IPS DF 6.9 (cell line): ENCODE data around the gene GPC5.

Experiments
- DNase-seq: peaks from one replicate; pipeline ENCODE4 v3.0.0-alpha.2; 2013; ENCODE audit warnings: low read depth, low spot score
- H3K27ac ChIP-seq: one replicate; pipeline ENCODE4 v1.5.1; 2013; ENCODE audit warnings: low read length, control low read depth
- H3K27me3 ChIP-seq: 2 replicates; pipeline ENCODE4 v1.6.1; 2013; ENCODE audit warnings: mild to moderate bottlenecking, low read length; ENCODE audit not compliant: control insufficient read depth, insufficient read depth
- H3K36me3 ChIP-seq: 2 replicates; pipeline ENCODE4 v1.6.1; 2013; ENCODE audit warnings: low read length; ENCODE audit not compliant: control insufficient read depth, insufficient read depth
- H3K4me1 ChIP-seq: 2 replicates; pipeline ENCODE4 v1.6.1; 2013; ENCODE audit warnings: low read length; ENCODE audit not compliant: control insufficient read depth, insufficient read depth
- H3K4me3 ChIP-seq: 2 replicates; pipeline ENCODE4 v1.5.1; 2013; ENCODE audit warnings: mild to moderate bottlenecking, low read length
- H3K9me3 ChIP-seq: 2 replicates; pipeline ENCODE4 v1.6.1; 2013; ENCODE audit warnings: low read length, inconsistent platforms; ENCODE audit not compliant: control insufficient read depth, insufficient read depth
- WGBS: extraction: QIAGEN DNeasy Blood & Tissue Kit; methylation state at CpG from one replicate; pipeline ENCODE4 v1.1.7; 2013; ENCODE audit warnings: mixed read lengths, missing lambda C conversion rate; ENCODE audit not compliant: insufficient read length, insufficient coverage; 5-methylcytosine and 5-hydroxymethylcytosine counted together

Gene GPC5

GRCh38 chr13:91369441-91369831 lies 29.0 kb upstream of the GPC5 start:
- Histone ChIP-seq H3K36me3 (no peaks in the 10 kb centered on the region), H3K4me1 (no peaks in the 10 kb centered on the region), H3K9me3 (no peaks in the 10 kb centered on the region), H3K27ac (no peak overlapping the region), H3K4me3 (no peak overlapping the region), H3K27me3 (no peaks in the 10 kb centered on the region)
- no CpG with 5 or more reads among the region's 3 CpGs for WGBS
- DNase-seq: no peak

- no peak overlapping the region for H3K27ac ChIP-seq
- no peaks in the 10 kb centered on the region for H3K36me3 ChIP-seq
- no CpG with 5 or more reads among the region's 2 CpGs for WGBS
- H3K9me3 ChIP-seq: no peaks in the 10 kb centered on the region
- H3K4me1 ChIP-seq: no peaks in the 10 kb centered on the region
- H3K4me3 ChIP-seq: no peak overlapping the region
- no peaks in the 10 kb centered on the region for H3K27me3 ChIP-seq
- DNase-seq: no peak
Measured at GRCh38 chr13:91370501-91370900, 27.9 kb upstream of the GPC5 start.

DNA sequence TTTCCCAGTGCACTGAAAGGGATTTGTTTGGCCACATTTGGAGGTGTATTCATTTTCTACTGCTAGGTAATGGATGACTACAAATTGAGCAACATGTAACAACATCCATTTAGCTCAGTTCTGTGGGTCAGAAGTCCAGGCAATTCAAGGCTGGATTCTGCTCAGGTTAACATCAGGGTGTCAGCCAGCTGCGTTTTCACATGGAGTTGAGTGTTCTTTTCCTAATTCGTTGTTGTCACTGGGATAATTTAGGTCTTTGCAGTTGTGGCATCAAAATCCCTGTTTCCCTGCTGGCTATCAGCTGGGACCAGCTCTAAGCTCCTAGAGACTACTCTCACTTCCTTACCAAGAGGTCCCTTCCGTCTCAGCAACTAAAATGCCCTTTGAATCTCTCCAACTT lies 25.5 kb upstream of the GPC5 start:
- DNase-seq: no peak
- Histone ChIP-seq H3K9me3 (no peaks in the 10 kb centered on the region), H3K27ac (no peak overlapping the region), H3K4me1 (no peaks in the 10 kb centered on the region), H3K27me3 (no peaks in the 10 kb centered on the region), H3K4me3 (no peak overlapping the region), H3K36me3 (no peaks in the 10 kb centered on the region)
- no CpG with 5 or more reads among the region's 3 CpGs for WGBS

GRCh38 chr13:91375116-91375729 lies 23.2 kb upstream of the GPC5 start:
- WGBS: no CpG with 5 or more reads among the region's 4 CpGs

DNA sequence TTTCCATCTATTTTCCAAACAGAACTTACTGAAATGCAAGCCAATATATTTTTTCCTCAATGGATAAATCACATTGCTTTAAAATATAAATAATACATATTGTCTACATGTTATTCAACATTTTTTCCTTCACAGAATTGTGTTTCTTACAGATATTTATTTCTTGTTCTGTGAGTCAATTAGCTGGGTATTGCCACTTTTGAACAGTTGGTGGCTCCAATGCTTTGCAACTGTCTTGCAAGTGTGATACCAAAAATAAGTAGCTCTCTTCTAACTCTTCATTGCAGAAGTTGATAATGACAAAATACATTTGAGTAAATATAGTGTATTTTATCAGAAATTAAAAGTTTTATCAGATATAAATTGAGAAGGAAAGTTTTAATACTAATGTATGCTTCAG lies 17.1 kb upstream of the GPC5 start:
- DNase-seq: no peak
- Histone ChIP-seq H3K36me3 (no peaks in the 10 kb centered on the region), H3K9me3 (no peaks in the 10 kb centered on the region), H3K27ac (no peak overlapping the region), H3K4me3 (no peak overlapping the region), H3K4me1 (no peaks in the 10 kb centered on the region), H3K27me3 (no peaks in the 10 kb centered on the region)

More at GRCh38 chr13:91375116-91375729, 23.2 kb upstream of the GPC5 start:
- DNase-seq: no peak
- no peak overlapping the region for H3K4me3 ChIP-seq
- H3K27me3 ChIP-seq: no peaks in the 10 kb centered on the region
- no peaks in the 10 kb centered on the region for H3K36me3 ChIP-seq
- no peak overlapping the region for H3K27ac ChIP-seq
- H3K4me1 ChIP-seq: no peaks in the 10 kb centered on the region
- H3K9me3 ChIP-seq: no peaks in the 10 kb centered on the region

- no peak for DNase-seq
- Histone ChIP-seq H3K4me1 (no peaks in the 10 kb centered on the region), H3K4me3 (no peak overlapping the region), H3K27me3 (no peaks in the 10 kb centered on the region), H3K9me3 (no peaks in the 10 kb centered on the region), H3K27ac (no peak overlapping the region), H3K36me3 (no peaks in the 10 kb centered on the region)
- 100% methylated on average over 3 of the region's 4 CpGs for WGBS
Measured at GRCh38 chr13:91383836-91384235, 14.6 kb upstream of the GPC5 start.

- Histone ChIP-seq H3K27ac (no peak overlapping the region), H3K9me3 (no peaks in the 10 kb centered on the region), H3K36me3 (no peaks in the 10 kb centered on the region), H3K27me3 (no peaks in the 10 kb centered on the region), H3K4me3 (no peak overlapping the region), H3K4me1 (no peaks in the 10 kb centered on the region)
- no peak for DNase-seq
- no CpG with 5 or more reads among the region's 2 CpGs for WGBS
Measured at GRCh38 chr13:91384896-91385295, 13.5 kb upstream of the GPC5 start.

DNA sequence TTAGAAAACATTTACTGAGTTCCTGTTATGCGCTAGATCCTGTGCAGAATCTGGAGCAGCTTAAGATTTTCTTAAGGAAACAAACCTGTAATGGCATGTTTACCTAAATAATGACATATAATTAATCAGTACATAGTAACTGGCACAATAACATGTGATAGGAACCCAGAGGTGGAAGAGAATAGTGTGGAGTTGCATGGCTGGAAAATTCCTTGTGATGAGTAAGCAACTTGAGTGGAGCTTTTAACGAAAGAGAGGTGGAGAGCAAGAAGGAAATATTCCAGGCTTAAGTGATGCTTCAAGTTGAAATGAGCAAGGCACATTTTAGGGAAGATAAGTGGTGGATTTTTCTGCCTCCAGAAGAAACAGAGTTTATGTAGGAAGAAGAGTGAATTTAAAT lies 9.2 kb upstream of the GPC5 start:
- Histone ChIP-seq H3K9me3 (no peaks in the 10 kb centered on the region), H3K36me3 (no peaks in the 10 kb centered on the region), H3K4me3 (no peak overlapping the region), H3K4me1 (no peaks in the 10 kb centered on the region), H3K27me3 (no peaks in the 10 kb centered on the region), H3K27ac (no peak overlapping the region)
- WGBS: no CpG with 5 or more reads among the region's 2 CpGs
- no peak for DNase-seq

DNA sequence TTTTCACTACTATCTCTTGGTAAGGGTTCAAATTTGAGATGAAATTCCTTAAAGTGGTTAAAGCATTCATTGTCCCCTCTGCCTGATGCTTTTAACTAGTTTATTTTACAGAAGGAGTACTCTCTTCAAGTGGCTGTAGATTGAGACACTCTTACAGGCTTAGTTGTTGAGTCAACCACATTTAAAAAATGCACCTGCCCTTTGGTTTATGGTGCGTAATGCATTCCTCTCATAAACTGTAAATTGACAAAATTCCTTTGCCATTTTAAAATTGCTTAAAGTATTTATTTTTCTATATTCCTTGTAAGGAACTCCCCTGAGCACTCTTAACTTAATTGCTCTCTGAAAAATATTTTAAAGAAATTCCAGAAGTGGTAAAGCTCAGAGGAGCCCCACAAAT lies 826 bp upstream of the GPC5 start:
- Histone ChIP-seq H3K4me1 (no peaks in the 10 kb centered on the region), H3K4me3 (no peak overlapping the region), H3K27ac (no peak overlapping the region), H3K27me3 (peaks cover 18% of the 10 kb centered on the region), H3K36me3 (no peaks in the 10 kb centered on the region), H3K9me3 (no peaks in the 10 kb centered on the region)
- no CpG with 5 or more reads among the region's 1 CpG for WGBS
- no peak for DNase-seq

GRCh38 chr13:91399189-91400062 lies 1.0 kb downstream of the GPC5 start:
- H3K4me3 ChIP-seq: peak overlapping the region; percentile 65; the same call in 1 of the 2 replicates
- H3K9me3 ChIP-seq: no peaks in the 10 kb centered on the region
- H3K27ac ChIP-seq: no peak overlapping the region
- no peaks in the 10 kb centered on the region for H3K4me1 ChIP-seq
- DNase-seq: no peak
- no peaks in the 10 kb centered on the region for H3K36me3 ChIP-seq
- H3K27me3 ChIP-seq: peaks cover 18% of the 10 kb centered on the region
- WGBS: no CpG with 5 or more reads among the region's 44 CpGs

GRCh38 chr13:91400063-91400399 lies 1.6 kb downstream of the GPC5 start:
- no peak for DNase-seq
- H3K36me3 ChIP-seq: no peaks in the 10 kb centered on the region
- no CpG with 5 or more reads among the region's 6 CpGs for WGBS
- H3K27ac ChIP-seq: no peak overlapping the region
- no peaks in the 10 kb centered on the region for H3K9me3 ChIP-seq
- no peak overlapping the region for H3K4me3 ChIP-seq
- no peaks in the 10 kb centered on the region for H3K4me1 ChIP-seq
- H3K27me3 ChIP-seq: peaks cover 18% of the 10 kb centered on the region
